MCF 10A (cell line): ENCODE measurements around the gene PLAU. TPM values are rescaled to one million over a fixed set of nuclear protein-coding genes. Genes with fewer than 3 reads are reported as not detected.
A peak's percentile ranks its signal among the peaks of the same experiment; 100 is the strongest.

Experiments
- BruUV-seq: library from RNA; stranded (reverse); fragments of 400-500 nt; replicated peaks from 2 replicates; lab custom pipeline; 2021; lab: Mats Ljungman, UMichigan
- CTCF ChIA-PET: fragments of 300-600 bp; sonication (Branson Sonifier 250); formaldehyde crosslinking; extraction: SDS; loops from one replicate; lab custom pipeline; 2021; ENCODE audit warnings: antibody characterized with exemption, inconsistent platforms; lab: Yijun Ruan, JAX
- POLR2A ChIA-PET: fragments of 300-600, 350-650 bp; sonication (Branson Sonifier 250); formaldehyde crosslinking; extraction: SDS; loops from one replicate; lab custom pipeline; 2020; ENCODE audit warnings: antibody characterized with exemption, inconsistent platforms; lab: Yijun Ruan, JAX
- DNase-seq: peaks from one replicate; pipeline ENCODE4 v3.0.0-alpha.2; 2018; ENCODE audit not compliant: unreplicated experiment
- H3K27ac Mint-ChIP-seq: one replicate; pipeline ENCODE4 v1.8.0; 2022; ENCODE audit warnings: mild to moderate bottlenecking, low read depth, mixed read lengths; ENCODE audit not compliant: unreplicated experiment
- H3K27me3 Mint-ChIP-seq: one replicate; pipeline ENCODE4 v1.8.0; 2022; ENCODE audit warnings: mixed read lengths; ENCODE audit not compliant: insufficient read depth, unreplicated experiment
- H3K36me3 Mint-ChIP-seq: one replicate; pipeline ENCODE4 v1.8.0; 2022; ENCODE audit warnings: mild to moderate bottlenecking, moderate library complexity, mixed read lengths; ENCODE audit not compliant: insufficient read depth, unreplicated experiment
- H3K4me1 Mint-ChIP-seq: one replicate; pipeline ENCODE4 v1.8.0; 2022; ENCODE audit warnings: mixed read lengths; ENCODE audit not compliant: insufficient read depth, unreplicated experiment
- H3K4me3 Mint-ChIP-seq: one replicate; pipeline ENCODE4 v1.8.0; 2022; ENCODE audit warnings: mild to moderate bottlenecking, moderate library complexity, mixed read lengths; ENCODE audit not compliant: unreplicated experiment
- H3K9me3 Mint-ChIP-seq: one replicate; pipeline ENCODE4 v1.8.0; 2022; ENCODE audit warnings: mixed read lengths; ENCODE audit not compliant: unreplicated experiment
- intact Hi-C: fragments of 100-400 bp; cut with micrococcal nuclease; formaldehyde crosslinking; loops from 2 replicates; pipeline ENCODE4 v1.14.1; 2022
- total RNA-seq: library from RNA; stranded (reverse); gene quantifications from 2 replicates; pipeline ENCODE4 v1.2.3, GENCODE V29; 2022
- TF ChIP-seq, protein P1 (sequence below): fragments of 200-600 bp; IDR thresholded peaks from one replicate; pipeline ENCODE4 v1.8.0; 2022; ENCODE audit warnings: antibody characterized with exemption, mild to moderate bottlenecking; ENCODE audit not compliant: unreplicated experiment

Gene PLAU
- total RNA-seq, 1 experiment from 2014 or later, result 30.6 TPM

DNA sequence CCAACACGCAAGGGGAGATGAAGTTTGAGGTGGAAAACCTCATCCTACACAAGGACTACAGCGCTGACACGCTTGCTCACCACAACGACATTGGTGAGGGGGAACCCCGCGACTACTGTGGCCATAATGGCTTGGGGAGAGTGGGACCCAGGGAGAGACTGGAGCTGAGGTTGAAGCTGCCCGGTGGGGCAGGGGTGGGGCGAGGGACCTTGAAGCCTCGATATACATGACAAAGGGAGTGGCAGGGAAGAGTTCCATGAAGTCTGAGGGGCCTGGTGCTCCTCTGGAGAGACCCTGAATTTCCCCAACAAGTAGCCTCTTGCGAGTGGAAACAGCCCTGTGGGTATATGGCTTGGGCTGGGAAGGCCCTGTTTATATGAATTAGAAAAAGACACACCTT is 3.1 kb downstream of the PLAU start:
- intact Hi-C loops, result no loop called here
- Mint-ChIP-seq H3K4me1 (peaks cover 72% of the 10 kb centered on the region), H3K27me3 (no peaks in the 10 kb centered on the region), H3K4me3 (no peak overlapping the region), H3K27ac (peak overlapping the region; percentile 40), H3K36me3 (peaks cover 6% of the 10 kb centered on the region), H3K9me3 (no peaks in the 10 kb centered on the region)
- TF ChIP-seq, protein P1, sequence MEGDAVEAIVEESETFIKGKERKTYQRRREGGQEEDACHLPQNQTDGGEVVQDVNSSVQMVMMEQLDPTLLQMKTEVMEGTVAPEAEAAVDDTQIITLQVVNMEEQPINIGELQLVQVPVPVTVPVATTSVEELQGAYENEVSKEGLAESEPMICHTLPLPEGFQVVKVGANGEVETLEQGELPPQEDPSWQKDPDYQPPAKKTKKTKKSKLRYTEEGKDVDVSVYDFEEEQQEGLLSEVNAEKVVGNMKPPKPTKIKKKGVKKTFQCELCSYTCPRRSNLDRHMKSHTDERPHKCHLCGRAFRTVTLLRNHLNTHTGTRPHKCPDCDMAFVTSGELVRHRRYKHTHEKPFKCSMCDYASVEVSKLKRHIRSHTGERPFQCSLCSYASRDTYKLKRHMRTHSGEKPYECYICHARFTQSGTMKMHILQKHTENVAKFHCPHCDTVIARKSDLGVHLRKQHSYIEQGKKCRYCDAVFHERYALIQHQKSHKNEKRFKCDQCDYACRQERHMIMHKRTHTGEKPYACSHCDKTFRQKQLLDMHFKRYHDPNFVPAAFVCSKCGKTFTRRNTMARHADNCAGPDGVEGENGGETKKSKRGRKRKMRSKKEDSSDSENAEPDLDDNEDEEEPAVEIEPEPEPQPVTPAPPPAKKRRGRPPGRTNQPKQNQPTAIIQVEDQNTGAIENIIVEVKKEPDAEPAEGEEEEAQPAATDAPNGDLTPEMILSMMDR, result no peak
- ChIA-PET CTCF (interaction anchor here (0.5 kb wide), 1 partner anchor 93 kb away, joined by 3 read pairs; no protein-coding TSS in a partner anchor), POLR2A (interaction anchor here (0.6 to 1.5 kb wide), 4 partner anchors 7 to 28 kb away, joined by 3 read pairs; no protein-coding TSS in a partner anchor)
- BruUV-seq, result no TSS peak
- DNase-seq, result no peak

DNA sequence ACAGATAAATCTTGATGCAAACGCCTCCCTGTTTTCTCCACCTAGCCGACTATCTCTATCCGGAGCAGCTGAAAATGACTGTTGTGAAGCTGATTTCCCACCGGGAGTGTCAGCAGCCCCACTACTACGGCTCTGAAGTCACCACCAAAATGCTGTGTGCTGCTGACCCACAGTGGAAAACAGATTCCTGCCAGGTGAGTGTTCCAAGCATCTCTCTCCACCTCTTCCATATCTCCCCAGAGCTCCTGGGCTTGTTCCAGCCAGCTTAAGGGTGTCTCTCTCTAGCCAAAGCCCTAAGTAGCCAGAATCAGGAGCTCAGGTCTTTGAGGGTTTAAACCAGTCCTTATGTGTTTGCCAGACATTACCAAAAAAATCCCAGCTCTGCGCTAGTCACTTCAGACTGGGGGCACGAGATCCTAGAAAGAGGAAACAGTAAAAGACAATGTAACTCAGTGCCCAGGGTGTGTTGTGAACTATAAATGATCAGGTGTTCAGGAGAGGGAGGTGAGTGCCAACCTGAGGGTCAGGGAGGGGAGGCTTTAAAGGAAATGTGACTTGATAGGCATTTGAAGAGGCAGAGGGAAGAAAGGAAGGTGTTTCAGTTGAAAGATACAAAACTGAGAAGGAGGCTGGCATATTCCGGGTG is 4.4 kb downstream of the PLAU start:
- Mint-ChIP-seq H3K27me3 (no peaks in the 10 kb centered on the region), H3K9me3 (no peaks in the 10 kb centered on the region), H3K4me1 (peaks cover 65% of the 10 kb centered on the region), H3K4me3 (no peak overlapping the region), H3K27ac (peak overlapping the region; percentile 40), H3K36me3 (peaks cover 6% of the 10 kb centered on the region)
- BruUV-seq, result no TSS peak
- intact Hi-C loops, result no loop called here
- POLR2A ChIA-PET, result interaction anchor here (0.7 to 1.5 kb wide), 4 partner anchors 9 to 26 kb away, joined by 3 read pairs; no protein-coding TSS in a partner anchor
- DNase-seq, result no peak
- CTCF ChIA-PET, result interaction anchor here (0.6 to 1.4 kb wide), 3 partner anchors 25 to 997 kb away, joined by 4 to 8 read pairs (median 5); no protein-coding TSS in a partner anchor
- TF ChIP-seq, protein P1, result no peak

DNA sequence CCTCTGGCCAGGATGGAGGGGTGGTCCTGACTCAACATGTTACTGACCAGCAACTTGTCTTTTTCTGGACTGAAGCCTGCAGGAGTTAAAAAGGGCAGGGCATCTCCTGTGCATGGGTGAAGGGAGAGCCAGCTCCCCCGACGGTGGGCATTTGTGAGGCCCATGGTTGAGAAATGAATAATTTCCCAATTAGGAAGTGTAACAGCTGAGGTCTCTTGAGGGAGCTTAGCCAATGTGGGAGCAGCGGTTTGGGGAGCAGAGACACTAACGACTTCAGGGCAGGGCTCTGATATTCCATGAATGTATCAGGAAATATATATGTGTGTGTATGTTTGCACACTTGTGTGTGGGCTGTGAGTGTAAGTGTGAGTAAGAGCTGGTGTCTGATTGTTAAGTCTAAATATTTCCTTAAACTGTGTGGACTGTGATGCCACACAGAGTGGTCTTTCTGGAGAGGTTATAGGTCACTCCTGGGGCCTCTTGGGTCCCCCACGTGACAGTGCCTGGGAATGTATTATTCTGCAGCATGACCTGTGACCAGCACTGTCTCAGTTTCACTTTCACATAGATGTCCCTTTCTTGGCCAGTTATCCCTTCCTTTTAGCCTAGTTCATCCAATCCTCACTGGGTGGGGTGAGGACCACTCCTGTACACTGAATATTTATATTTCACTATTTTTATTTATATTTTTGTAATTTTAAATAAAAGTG is 6.0 kb downstream of the PLAU start:
- POLR2A ChIA-PET, result interaction anchor here (0.7 to 6.8 kb wide), 3 partner anchors 9 to 34 kb away, joined by 3 to 113 read pairs (median 3); no protein-coding TSS in a partner anchor
- peaks cover 6% of the 10 kb centered on the region for H3K36me3 Mint-ChIP-seq
- peak overlapping the region; percentile 40 for H3K27ac Mint-ChIP-seq
- BruUV-seq, result TSS peak; percentile 15
- TF ChIP-seq, protein P1, result no peak
- intact Hi-C loops, result no loop called here
- no peak for DNase-seq
- no peaks in the 10 kb centered on the region for H3K9me3 Mint-ChIP-seq
- peaks cover 55% of the 10 kb centered on the region for H3K4me1 Mint-ChIP-seq
- no peaks in the 10 kb centered on the region for H3K27me3 Mint-ChIP-seq
- CTCF ChIA-PET, result interaction anchor here (0.8 to 1.7 kb wide), 5 partner anchors 12 to 83 kb away, joined by 3 to 5 read pairs (median 3); no protein-coding TSS in a partner anchor
- H3K4me3 Mint-ChIP-seq, result no peak overlapping the region
